MCF 10A (cell line): ENCODE measurements around the gene SLC38A7. TPM values are rescaled to one million over a fixed set of nuclear protein-coding genes. Genes with fewer than 3 reads are reported as not detected.

Source experiments
- Bru-seq: library from RNA; stranded (reverse); fragments of 400-500 nt; gene quantifications from one replicate; lab custom pipeline; 2021; lab: Mats Ljungman, UMichigan
- BruChase-seq, 2 experiments: library from RNA; stranded (reverse); fragments of 400-500 nt; gene quantifications; one replicate each; lab custom pipeline; 2021; lab: Mats Ljungman, UMichigan
- BruUV-seq: library from RNA; stranded (reverse); fragments of 400-500 nt; replicated peaks from 2 replicates; lab custom pipeline; 2021; lab: Mats Ljungman, UMichigan
- CTCF ChIA-PET: fragments of 300-600 bp; sonication (Branson Sonifier 250); formaldehyde crosslinking; extraction: SDS; loops from one replicate; lab custom pipeline; 2021; ENCODE audit warnings: antibody characterized with exemption, inconsistent platforms; lab: Yijun Ruan, JAX
- POLR2A ChIA-PET: fragments of 300-600, 350-650 bp; sonication (Branson Sonifier 250); formaldehyde crosslinking; extraction: SDS; loops from one replicate; lab custom pipeline; 2020; ENCODE audit warnings: antibody characterized with exemption, inconsistent platforms; lab: Yijun Ruan, JAX
- DNase-seq: peaks from one replicate; pipeline ENCODE4 v3.0.0-alpha.2; 2018; ENCODE audit not compliant: unreplicated experiment
- H3K27ac Mint-ChIP-seq: one replicate; pipeline ENCODE4 v1.8.0; 2022; ENCODE audit warnings: mild to moderate bottlenecking, low read depth, mixed read lengths; ENCODE audit not compliant: unreplicated experiment
- H3K27me3 Mint-ChIP-seq: one replicate; pipeline ENCODE4 v1.8.0; 2022; ENCODE audit warnings: mixed read lengths; ENCODE audit not compliant: insufficient read depth, unreplicated experiment
- H3K36me3 Mint-ChIP-seq: one replicate; pipeline ENCODE4 v1.8.0; 2022; ENCODE audit warnings: mild to moderate bottlenecking, moderate library complexity, mixed read lengths; ENCODE audit not compliant: insufficient read depth, unreplicated experiment
- H3K4me1 Mint-ChIP-seq: one replicate; pipeline ENCODE4 v1.8.0; 2022; ENCODE audit warnings: mixed read lengths; ENCODE audit not compliant: insufficient read depth, unreplicated experiment
- H3K4me3 Mint-ChIP-seq: one replicate; pipeline ENCODE4 v1.8.0; 2022; ENCODE audit warnings: mild to moderate bottlenecking, moderate library complexity, mixed read lengths; ENCODE audit not compliant: unreplicated experiment
- H3K9me3 Mint-ChIP-seq: one replicate; pipeline ENCODE4 v1.8.0; 2022; ENCODE audit warnings: mixed read lengths; ENCODE audit not compliant: unreplicated experiment
- intact Hi-C: fragments of 100-400 bp; cut with micrococcal nuclease; formaldehyde crosslinking; loops from 2 replicates; pipeline ENCODE4 v1.14.1; 2022
- long read RNA-seq: library from polyadenylated mRNA; stranded (forward); transcript quantifications from one replicate; pipeline ENCODE4 v2.0.0, GENCODE V29; 2022
- total RNA-seq: library from RNA; stranded (reverse); gene quantifications from 2 replicates; pipeline ENCODE4 v1.2.3, GENCODE V29; 2022
- TF ChIP-seq, protein P1 (sequence below): fragments of 200-600 bp; IDR thresholded peaks from one replicate; pipeline ENCODE4 v1.8.0; 2022; ENCODE audit warnings: antibody characterized with exemption, mild to moderate bottlenecking; ENCODE audit not compliant: unreplicated experiment

SLC38A7 gene, protein sequence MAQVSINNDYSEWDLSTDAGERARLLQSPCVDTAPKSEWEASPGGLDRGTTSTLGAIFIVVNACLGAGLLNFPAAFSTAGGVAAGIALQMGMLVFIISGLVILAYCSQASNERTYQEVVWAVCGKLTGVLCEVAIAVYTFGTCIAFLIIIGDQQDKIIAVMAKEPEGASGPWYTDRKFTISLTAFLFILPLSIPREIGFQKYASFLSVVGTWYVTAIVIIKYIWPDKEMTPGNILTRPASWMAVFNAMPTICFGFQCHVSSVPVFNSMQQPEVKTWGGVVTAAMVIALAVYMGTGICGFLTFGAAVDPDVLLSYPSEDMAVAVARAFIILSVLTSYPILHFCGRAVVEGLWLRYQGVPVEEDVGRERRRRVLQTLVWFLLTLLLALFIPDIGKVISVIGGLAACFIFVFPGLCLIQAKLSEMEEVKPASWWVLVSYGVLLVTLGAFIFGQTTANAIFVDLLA
- total RNA-seq (12.6 and 21.4 TPM in 2 replicates), Bru-seq, nascent RNA (percentile 60 among the genes with signal in this experiment), BruChase-seq, experiment 1, labeled RNA remaining after a 6-hour chase (percentile 74 among the genes with signal in this experiment), BruChase-seq, experiment 2, labeled RNA remaining after a 2-hour chase (percentile 64 among the genes with signal in this experiment)
- long read RNA-seq, full-length matches to known transcripts: 22 of 33 reads
- long read RNA-seq, partial matches to known transcripts: 5 of 33 reads
- long read RNA-seq, other reads (novel, unspliced or antisense): 6 of 33 reads

DNA sequence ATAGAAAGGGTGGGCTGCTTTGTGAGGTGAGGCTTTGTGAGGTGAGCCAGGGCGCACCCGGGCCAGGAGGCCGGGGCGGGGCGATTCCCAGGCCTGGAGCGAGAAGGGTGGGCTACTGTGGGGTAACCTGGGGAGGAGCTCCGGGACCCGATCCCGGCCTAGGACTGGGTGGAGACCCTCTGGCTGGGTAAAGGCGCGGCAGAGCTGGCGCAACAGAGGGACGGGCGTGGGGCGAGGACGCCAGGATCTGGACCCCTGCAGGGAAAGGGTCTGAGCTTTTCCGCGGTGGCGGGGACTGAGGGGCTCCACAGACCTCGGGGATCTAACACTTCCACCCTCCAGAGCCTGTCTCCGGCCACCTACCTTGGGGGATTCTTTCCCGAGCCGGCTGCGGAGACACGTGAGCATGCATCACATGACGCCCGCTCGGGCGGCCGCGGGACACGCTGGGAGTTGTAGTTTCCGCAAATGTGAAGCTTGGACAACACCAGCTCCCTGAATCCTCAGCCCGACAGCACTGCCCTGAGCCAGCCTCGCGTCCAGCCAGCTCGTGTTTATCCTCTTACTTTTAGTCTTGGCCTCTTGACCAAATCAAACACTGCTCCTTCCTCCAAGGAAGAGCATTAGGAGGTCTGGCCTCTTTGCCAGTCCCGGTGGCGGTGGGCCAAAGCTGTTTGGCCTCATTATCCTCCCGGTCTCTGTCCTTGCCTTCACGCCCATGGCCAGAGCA, at the start of gene SLC38A7:
TSS of gene SLC38A7 (minus strand) at position 417 of the 730 bp plus-strand sequence. CDS start 4,644 bp downstream, outside the sequence.
- TF ChIP-seq, protein P1, sequence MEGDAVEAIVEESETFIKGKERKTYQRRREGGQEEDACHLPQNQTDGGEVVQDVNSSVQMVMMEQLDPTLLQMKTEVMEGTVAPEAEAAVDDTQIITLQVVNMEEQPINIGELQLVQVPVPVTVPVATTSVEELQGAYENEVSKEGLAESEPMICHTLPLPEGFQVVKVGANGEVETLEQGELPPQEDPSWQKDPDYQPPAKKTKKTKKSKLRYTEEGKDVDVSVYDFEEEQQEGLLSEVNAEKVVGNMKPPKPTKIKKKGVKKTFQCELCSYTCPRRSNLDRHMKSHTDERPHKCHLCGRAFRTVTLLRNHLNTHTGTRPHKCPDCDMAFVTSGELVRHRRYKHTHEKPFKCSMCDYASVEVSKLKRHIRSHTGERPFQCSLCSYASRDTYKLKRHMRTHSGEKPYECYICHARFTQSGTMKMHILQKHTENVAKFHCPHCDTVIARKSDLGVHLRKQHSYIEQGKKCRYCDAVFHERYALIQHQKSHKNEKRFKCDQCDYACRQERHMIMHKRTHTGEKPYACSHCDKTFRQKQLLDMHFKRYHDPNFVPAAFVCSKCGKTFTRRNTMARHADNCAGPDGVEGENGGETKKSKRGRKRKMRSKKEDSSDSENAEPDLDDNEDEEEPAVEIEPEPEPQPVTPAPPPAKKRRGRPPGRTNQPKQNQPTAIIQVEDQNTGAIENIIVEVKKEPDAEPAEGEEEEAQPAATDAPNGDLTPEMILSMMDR: no peak
- peak; percentile 76 for DNase-seq
- intact Hi-C loops: loop anchor here (10.0 kb wide), 1 partner anchor 50 kb away; the partner anchor contains the start of gene GOT2
- Mint-ChIP-seq H3K4me3 (peak within 1 kb of the TSS; percentile 86), H3K36me3 (no peaks in the 10 kb centered on the region), H3K27ac (peak within 1 kb of the TSS; percentile 73), H3K27me3 (no peaks in the 10 kb centered on the region), H3K4me1 (peaks cover 16% of the 10 kb centered on the region), H3K9me3 (no peaks in the 10 kb centered on the region)
- ChIA-PET CTCF (interaction anchor here (0.6 to 1.2 kb wide), 9 partner anchors 9 to 828 kb away, joined by 3 to 5 read pairs (median 4); no protein-coding TSS in a partner anchor), POLR2A (interaction anchor here (0.6 to 1.9 kb wide), 11 partner anchors 8 to 252 kb away, joined by 3 to 8 read pairs (median 3); no protein-coding TSS in a partner anchor)
- BruUV-seq: no TSS peak

DNA sequence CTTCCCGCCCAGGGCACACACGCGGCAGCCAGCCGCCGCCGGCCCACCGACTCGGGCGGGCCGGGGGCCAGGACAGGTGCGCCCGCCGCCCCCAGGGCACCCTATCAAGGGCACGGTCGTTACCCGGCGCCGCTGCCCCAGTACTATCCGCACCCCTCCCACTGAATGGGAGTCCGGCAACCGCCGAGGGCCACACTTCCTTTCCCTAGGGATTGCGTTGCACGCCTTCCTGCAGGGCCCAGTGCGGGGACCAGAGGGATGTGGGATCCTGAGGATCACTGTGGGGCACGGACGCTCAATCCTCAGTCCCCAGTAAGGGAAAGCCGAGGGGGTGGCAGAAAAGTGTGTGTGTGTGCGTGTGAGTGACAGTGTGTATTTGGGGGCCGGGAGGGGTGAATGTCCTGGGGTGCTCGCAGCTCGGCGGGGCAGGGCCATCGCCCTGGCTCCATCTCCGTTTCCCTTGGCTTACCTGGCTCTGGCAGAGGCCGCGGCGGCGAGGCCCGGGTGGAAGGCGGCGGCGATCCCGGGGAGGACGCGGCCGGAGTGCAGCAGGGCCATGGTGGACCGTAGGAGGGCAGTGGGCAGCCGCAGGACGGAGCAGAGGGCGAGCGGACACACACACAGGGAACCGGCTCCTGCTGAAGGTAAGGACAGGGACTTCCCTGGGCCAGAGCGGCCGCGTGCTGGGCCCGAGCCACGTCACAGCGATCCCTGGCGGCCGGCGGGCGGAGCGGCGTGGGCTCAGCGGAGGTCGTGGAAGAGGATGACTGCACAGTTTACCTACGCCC, 49.3 kb upstream of the SLC38A7 start, which contains the start of gene GOT2:
TSS of gene GOT2 (minus strand) at position 646 of the 788 bp plus-strand sequence. CDS start at position 558, 88 bp downstream.
- H3K27me3 Mint-ChIP-seq: no peaks in the 10 kb centered on the region
- H3K4me3 Mint-ChIP-seq: peak within 1 kb of the TSS; percentile 95
- peak; percentile 83 for DNase-seq
- ChIA-PET CTCF (interaction anchor here (0.6 to 2.3 kb wide), 8 partner anchors 9 to 1471 kb away, joined by 3 to 8 read pairs (median 4); no protein-coding TSS in a partner anchor), POLR2A (interaction anchor here (0.6 to 2.6 kb wide), 6 partner anchors 9 to 1256 kb away, joined by 3 to 12 read pairs (median 3); no protein-coding TSS in a partner anchor)
- BruUV-seq: no TSS peak
- no peaks in the 10 kb centered on the region for H3K9me3 Mint-ChIP-seq
- TF ChIP-seq, protein P1: peak; percentile 81
- intact Hi-C loops: loop anchor here (10.0 kb wide), 1 partner anchor 49 kb away; the partner anchor contains the start of gene SLC38A7
- peaks cover 11% of the 10 kb centered on the region for H3K4me1 Mint-ChIP-seq
- peak within 1 kb of the TSS; percentile 71 for H3K27ac Mint-ChIP-seq
- H3K36me3 Mint-ChIP-seq: peaks cover 14% of the 10 kb centered on the region

DNA sequence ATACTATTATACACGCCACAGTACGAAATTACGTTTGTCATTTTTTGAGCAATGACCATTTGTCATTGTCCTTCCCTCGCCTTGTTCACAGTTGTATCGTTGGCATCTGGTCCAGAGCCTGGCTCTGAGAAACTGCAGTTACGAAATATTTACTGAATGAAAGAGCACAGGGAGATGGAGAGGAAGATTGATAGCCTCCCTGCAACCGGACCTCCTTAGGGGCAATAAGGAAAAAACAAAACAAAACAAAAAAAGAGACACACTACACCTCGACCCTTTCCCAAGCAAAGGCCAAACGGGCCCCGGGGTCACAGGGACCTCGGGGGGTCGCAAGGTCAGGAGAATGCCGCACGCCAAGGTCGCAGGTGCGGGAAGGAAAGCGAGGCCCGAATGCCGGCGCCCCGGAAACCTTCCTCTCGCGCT, 48.7 kb upstream of the SLC38A7 start:
- TF ChIP-seq, protein P1: no peak
- H3K36me3 Mint-ChIP-seq: peaks cover 14% of the 10 kb centered on the region
- peak overlapping the region; percentile 71 for H3K27ac Mint-ChIP-seq
- no TSS peak for BruUV-seq
- ChIA-PET CTCF (interaction anchor here (0.6 to 2.3 kb wide), 9 partner anchors 8 to 1569 kb away, joined by 3 to 8 read pairs (median 4); no protein-coding TSS in a partner anchor), POLR2A (interaction anchor here (0.6 to 2.6 kb wide), 7 partner anchors 9 to 1257 kb away, joined by 3 to 12 read pairs (median 3); partner anchors contain the start of gene SLC38A7)
- H3K4me3 Mint-ChIP-seq: peak overlapping the region; percentile 95
- H3K9me3 Mint-ChIP-seq: no peaks in the 10 kb centered on the region
- no peaks in the 10 kb centered on the region for H3K27me3 Mint-ChIP-seq
- H3K4me1 Mint-ChIP-seq: peaks cover 11% of the 10 kb centered on the region
- DNase-seq: peak; percentile 38
- intact Hi-C loops: loop anchor here (10.0 kb wide), 1 partner anchor 48 kb away; the partner anchor contains the start of gene SLC38A7
